Natural killer cell (primary cell): ENCODE data around the gene CAPNS2. TPM values are rescaled to one million over a fixed set of nuclear protein-coding genes. Genes with fewer than 3 reads are reported as not detected.

Experiments
- ATAC-seq, 3 donors: fragments of 150-1000 bp in 2 of 3; fragments of 200-7000 bp in 1 of 3; cut with Tn5 transposase; 1 replicate in 1 of 3; 2 replicates in 2 of 3; pipeline ENCODE4 v1.10.0; 2021; ENCODE audit warnings: mild to moderate bottlenecking in 2 of 3, moderate library complexity in 2 of 3
- DNase-seq, 2 donors: peaks; one replicate each; pipeline versions ENCODE4 v3.0.0 to v3.0.0-alpha.2; 2013 to 2021; ENCODE audit warnings: mixed read lengths in 1 of 2
- H3K27ac ChIP-seq: one replicate; pipeline ENCODE4 v1.5.1; 2013; ENCODE audit warnings: mild to moderate bottlenecking, low read length
- H3K27me3 ChIP-seq: one replicate; pipeline ENCODE4 v1.6.1; 2013; ENCODE audit warnings: low read length; ENCODE audit not compliant: control insufficient read depth, insufficient read depth
- H3K36me3 ChIP-seq: one replicate; pipeline ENCODE4 v1.6.1; 2013; ENCODE audit warnings: low read length; ENCODE audit not compliant: control insufficient read depth, insufficient read depth
- H3K4me1 ChIP-seq: one replicate; pipeline ENCODE4 v1.6.1; 2013; ENCODE audit warnings: low read length; ENCODE audit not compliant: control insufficient read depth, insufficient read depth
- H3K4me3 ChIP-seq: one replicate; pipeline ENCODE4 v1.5.1; 2013; ENCODE audit warnings: low read length
- H3K9me3 ChIP-seq: one replicate; pipeline ENCODE4 v1.6.1; 2013; ENCODE audit warnings: low read length; ENCODE audit not compliant: control insufficient read depth, insufficient read depth
- H3K27ac Mint-ChIP-seq, 2 donors: one replicate each; pipeline ENCODE4 v1.8.0; 2022; ENCODE audit warnings: mild to moderate bottlenecking in 2 of 2, mixed read lengths in 2 of 2, moderate library complexity in 1 of 2
- H3K27me3 Mint-ChIP-seq, 2 donors: one replicate each; pipeline ENCODE4 v1.8.0; 2022; ENCODE audit warnings: low read depth in 2 of 2, mixed read lengths in 2 of 2
- H3K36me3 Mint-ChIP-seq: one replicate; pipeline ENCODE4 v1.8.0; 2022; ENCODE audit warnings: mixed read lengths
- H3K4me1 Mint-ChIP-seq, 2 donors: one replicate each; pipeline ENCODE4 v1.8.0; 2022; ENCODE audit warnings: mixed read lengths in 2 of 2
- H3K4me3 Mint-ChIP-seq: one replicate; pipeline ENCODE4 v1.8.0; 2022; ENCODE audit warnings: mild to moderate bottlenecking, moderate library complexity, mixed read lengths
- H3K9me3 Mint-ChIP-seq, 2 donors: one replicate each; pipeline ENCODE4 v1.8.0; 2022; ENCODE audit warnings: mixed read lengths in 2 of 2
- CTCF ChIP-seq: fragments of 200-600 bp; IDR thresholded peaks from one replicate; pipeline ENCODE4 v1.8.0; 2022; ENCODE audit warnings: antibody characterized with exemption
- WGBS: methylation state at CpG from one replicate; pipeline ENCODE4 v1.1.7; 2013; ENCODE audit warnings: missing lambda C conversion rate; ENCODE audit not compliant: insufficient coverage; 5-methylcytosine and 5-hydroxymethylcytosine counted together
- intact Hi-C: fragments of 100-400 bp; cut with micrococcal nuclease; formaldehyde crosslinking; loops from one replicate; pipeline ENCODE4 v1.14.2; 2022
- total RNA-seq, 4 donors: library from RNA; stranded (reverse); fragments of 120-200 nt in 1 of 4; gene quantifications; one replicate each; pipeline versions ENCODE4 v1.2.3 to v1.2.4, GENCODE V29; 2013 to 2022

Gene CAPNS2
- total RNA-seq, 3 donors from 2014 or later (not counting 1 experiment from before 2014, with no cell fraction given): 0.60 TPM; not detected in 2

- H3K27ac ChIP-seq: no peak overlapping the region
- no peaks in the 10 kb centered on the region for H3K27me3 ChIP-seq
- H3K9me3 ChIP-seq: no peaks in the 10 kb centered on the region
- no peak overlapping the region for H3K4me3 ChIP-seq
- Mint-ChIP-seq H3K4me1 (no peaks in the 10 kb centered on the region), H3K27ac (no peak overlapping the region), H3K9me3 (peaks cover 0 to 2% of the 10 kb centered on the region in 2 donors), H3K36me3 (no peaks in the 10 kb centered on the region), H3K27me3 (peaks cover 0 to 8% of the 10 kb centered on the region in 2 donors), H3K4me3 (no peak overlapping the region)
- no peak for ATAC-seq
- no CpG with 5 or more reads among the region's 1 CpG for WGBS
- intact Hi-C loops: no loop called here
- H3K36me3 ChIP-seq: no peaks in the 10 kb centered on the region
- no peaks in the 10 kb centered on the region for H3K4me1 ChIP-seq
- TF ChIP-seq CTCF: no peak
- DNase-seq: no peak
Observed at GRCh38 chr16:55562936-55563335, 3.5 kb upstream of the CAPNS2 start.

GRCh38 chr16:55563797-55564196 is 2.7 kb upstream of the CAPNS2 start:
- DNase-seq (no peak), ATAC-seq (no peak)
- H3K4me3 ChIP-seq: no peak overlapping the region
- H3K36me3 Mint-ChIP-seq: no peaks in the 10 kb centered on the region
- no peaks in the 10 kb centered on the region for H3K4me1 ChIP-seq
- no peaks in the 10 kb centered on the region for H3K36me3 ChIP-seq
- H3K27ac Mint-ChIP-seq: no peak overlapping the region
- TF ChIP-seq CTCF: no peak
- H3K4me3 Mint-ChIP-seq: no peak overlapping the region
- no peaks in the 10 kb centered on the region for H3K9me3 ChIP-seq
- peaks cover 0 to 8% of the 10 kb centered on the region in 2 donors for H3K27me3 Mint-ChIP-seq
- H3K27ac ChIP-seq: no peak overlapping the region
- intact Hi-C loops: no loop called here
- peaks cover 0 to 2% of the 10 kb centered on the region in 2 donors for H3K9me3 Mint-ChIP-seq
- H3K4me1 Mint-ChIP-seq: no peaks in the 10 kb centered on the region
- no peaks in the 10 kb centered on the region for H3K27me3 ChIP-seq
- WGBS: no CpG with 5 or more reads among the region's 2 CpGs

- H3K27me3 Mint-ChIP-seq: peaks cover 0 to 8% of the 10 kb centered on the region in 2 donors
- ATAC-seq (no peak), DNase-seq (no peak)
- no peak overlapping the region for H3K27ac ChIP-seq
- H3K27me3 ChIP-seq: no peaks in the 10 kb centered on the region
- no CpG with 5 or more reads among the region's 1 CpG for WGBS
- no peak for TF ChIP-seq CTCF
- peaks cover 0 to 2% of the 10 kb centered on the region in 2 donors for H3K9me3 Mint-ChIP-seq
- H3K4me3 ChIP-seq: no peak overlapping the region
- no peaks in the 10 kb centered on the region for H3K4me1 Mint-ChIP-seq
- no peak overlapping the region for H3K27ac Mint-ChIP-seq
- intact Hi-C loops: no loop called here
- no peaks in the 10 kb centered on the region for H3K36me3 Mint-ChIP-seq
- no peaks in the 10 kb centered on the region for H3K4me1 ChIP-seq
- no peak overlapping the region for H3K4me3 Mint-ChIP-seq
- no peaks in the 10 kb centered on the region for H3K36me3 ChIP-seq
- no peaks in the 10 kb centered on the region for H3K9me3 ChIP-seq
Observed at GRCh38 chr16:55565086-55565485, 1.4 kb upstream of the CAPNS2 start.

GRCh38 chr16:55567382-55567781 is 898 bp downstream of the CAPNS2 start:
- Histone ChIP-seq H3K36me3 (no peaks in the 10 kb centered on the region), H3K27ac (no peak overlapping the region), H3K4me1 (no peaks in the 10 kb centered on the region), H3K4me3 (no peak overlapping the region), H3K9me3 (no peaks in the 10 kb centered on the region), H3K27me3 (no peaks in the 10 kb centered on the region)
- Mint-ChIP-seq H3K27me3 (peaks cover 0 to 8% of the 10 kb centered on the region in 2 donors), H3K27ac (no peak overlapping the region), H3K4me1 (no peaks in the 10 kb centered on the region), H3K9me3 (no peaks in the 10 kb centered on the region), H3K36me3 (no peaks in the 10 kb centered on the region), H3K4me3 (no peak overlapping the region)
- no peak for DNase-seq
- intact Hi-C loops: no loop called here
- WGBS: 55% methylated on average over 3 of the region's 3 CpGs
- ATAC-seq: no peak
- no peak for TF ChIP-seq CTCF
